IMR-90 (cell line): ENCODE results near the gene STARD8. TPM values are rescaled to one million over a fixed set of nuclear protein-coding genes. Genes with fewer than 3 reads are reported as not detected.

Experiments
- ATAC-seq: fragments of 200-7000 bp; cut with Tn5 transposase; 2 replicates; pipeline ENCODE4 v1.9.1; 2020; ENCODE audit warnings: low read depth, mild to moderate bottlenecking, moderate library complexity
- BruUV-seq: library from RNA; stranded (reverse); fragments of 400-500 nt; replicated peaks from 2 replicates; lab custom pipeline; 2021; lab: Mats Ljungman, UMichigan
- CTCF ChIA-PET: fragments of 300-600 bp; formaldehyde crosslinking; extraction: SDS; loops from one replicate; lab custom pipeline; 2021; ENCODE audit warnings: antibody characterized with exemption; lab: Yijun Ruan, JAX
- POLR2A ChIA-PET: fragments of 300-600 bp; sonication (Branson Sonifier 250); formaldehyde crosslinking; loops from one replicate; lab custom pipeline; 2022; ENCODE audit warnings: antibody characterized with exemption; ENCODE audit not compliant: unreplicated experiment; lab: Charles Lee
- DNase-seq: peaks from one replicate; pipeline ENCODE4 v3.0.0; 2013
- H2AFZ ChIP-seq: replicated peaks from 2 replicates; pipeline ENCODE3; 2013; ENCODE audit warnings: low read length, mild to moderate bottlenecking; ENCODE audit not compliant: poor library complexity
- H2AK5ac ChIP-seq: 2 replicates; pipeline ENCODE4 v1.6.1; 2013; ENCODE audit warnings: low read depth, low read length, inconsistent platforms
- H2AK9ac ChIP-seq: replicated peaks from 2 replicates; pipeline ENCODE3; 2013; ENCODE audit warnings: mild to moderate bottlenecking, low read depth, low read length, moderate library complexity; ENCODE audit not compliant: poor library complexity
- H2BK120ac ChIP-seq: 2 replicates; pipeline ENCODE4 v1.6.1; 2013; ENCODE audit warnings: low read depth, low read length, inconsistent platforms
- H2BK15ac ChIP-seq: 3 replicates; pipeline ENCODE4 v1.6.1; 2013; ENCODE audit warnings: low read depth, low read length, inconsistent platforms
- H2BK20ac ChIP-seq: 2 replicates; pipeline ENCODE4 v1.6.1; 2013; ENCODE audit warnings: low read depth, mild to moderate bottlenecking, inconsistent platforms, low read length, moderate library complexity
- H2BK5ac ChIP-seq: 2 replicates; pipeline ENCODE4 v1.6.1; 2013; ENCODE audit warnings: mild to moderate bottlenecking, low read depth, low read length, inconsistent platforms; ENCODE audit not compliant: poor library complexity, severe bottlenecking
- H3K14ac ChIP-seq: replicated peaks from 2 replicates; pipeline ENCODE4 v1.6.1; 2013; ENCODE audit warnings: low read depth, low read length, inconsistent platforms
- H3K18ac ChIP-seq: 2 replicates; pipeline ENCODE4 v1.6.1; 2013; ENCODE audit warnings: low read depth, low read length, control low read depth
- H3K23ac ChIP-seq: 2 replicates; pipeline ENCODE4 v1.6.1; 2013; ENCODE audit warnings: low read depth, low read length, inconsistent platforms
- H3K27ac ChIP-seq: 2 replicates; pipeline ENCODE4 v1.5.1; 2013; ENCODE audit warnings: mild to moderate bottlenecking, control low read depth, low read length; ENCODE audit not compliant: insufficient read depth
- H3K27me3 ChIP-seq: 2 replicates; pipeline ENCODE4 v1.6.1; 2013; ENCODE audit warnings: low read length; ENCODE audit not compliant: control insufficient read depth, insufficient read depth
- H3K36me3 ChIP-seq: 2 replicates; pipeline ENCODE4 v1.6.1; 2013; ENCODE audit warnings: low read length, mixed read lengths; ENCODE audit not compliant: control insufficient read depth, insufficient read depth
- H3K4ac ChIP-seq: 2 replicates; pipeline ENCODE4 v1.6.1; 2013; ENCODE audit warnings: low read depth, low read length, inconsistent platforms
- H3K4me1 ChIP-seq: 2 replicates; pipeline ENCODE4 v1.6.1; 2013; ENCODE audit warnings: low read length, mixed read lengths; ENCODE audit not compliant: control insufficient read depth, insufficient read depth
- H3K4me2 ChIP-seq: 2 replicates; pipeline ENCODE4 v1.6.1; 2013; ENCODE audit warnings: low read depth, mild to moderate bottlenecking, control low read depth, low read length, moderate library complexity
- H3K4me3 ChIP-seq: 2 replicates; pipeline ENCODE4 v1.5.1; 2013; ENCODE audit warnings: low read depth, mild to moderate bottlenecking, control low read depth, low read length, moderate library complexity; ENCODE audit not compliant: insufficient read depth
- H3K56ac ChIP-seq: 2 replicates; pipeline ENCODE4 v1.6.1; 2013; ENCODE audit warnings: low read length, inconsistent platforms; ENCODE audit not compliant: insufficient read depth; ENCODE audit errors: extremely low read depth
- H3K79me1 ChIP-seq, 2 experiments: 2 replicates each; pipeline ENCODE4 v1.6.1; 2013; ENCODE audit warnings: low read length in 2 of 2, inconsistent platforms in 1 of 2, low read depth in 1 of 2
- H3K9ac ChIP-seq: 2 replicates; pipeline ENCODE4 v1.6.1; 2013; ENCODE audit warnings: low read depth, low read length, control low read depth
- H3K9me1 ChIP-seq: 2 replicates; pipeline ENCODE4 v1.6.1; 2013; ENCODE audit warnings: low read length, inconsistent platforms; ENCODE audit not compliant: insufficient read depth
- H3K9me3 ChIP-seq: 2 replicates; pipeline ENCODE4 v1.6.1; 2013; ENCODE audit warnings: low read length; ENCODE audit not compliant: control insufficient read depth, insufficient read depth
- H4K20me1 ChIP-seq: 2 replicates; pipeline ENCODE4 v1.6.1; 2013; ENCODE audit warnings: low read length, inconsistent platforms; ENCODE audit not compliant: insufficient read depth
- H4K5ac ChIP-seq: 2 replicates; pipeline ENCODE4 v1.6.1; 2013; ENCODE audit warnings: mild to moderate bottlenecking, low read depth, low read length, control low read depth
- H4K8ac ChIP-seq, 2 experiments: 2 replicates each; pipeline ENCODE4 v1.6.1; 2013; ENCODE audit warnings: low read depth in 2 of 2, low read length in 2 of 2, control low read depth in 1 of 2, inconsistent platforms in 1 of 2
- H4K91ac ChIP-seq: 2 replicates; pipeline ENCODE4 v1.6.1; 2013; ENCODE audit warnings: low read depth, low read length, inconsistent platforms; ENCODE audit not compliant: insufficient read depth
- BHLHE40 ChIP-seq: fragments of 150-350 bp; IDR thresholded peaks from 2 replicates; pipeline ENCODE4 v1.6.1; 2016; ENCODE audit warnings: mild to moderate bottlenecking, low read depth, low read length
- CHD1 ChIP-seq: IDR thresholded peaks from 2 replicates; pipeline ENCODE4 v1.6.1; 2012; ENCODE audit warnings: low read depth, low read length, improper control_type of control experiment
- ELK1 ChIP-seq: fragments of 150-350 bp; IDR thresholded peaks from 2 replicates; pipeline ENCODE4 v1.6.1; 2016; ENCODE audit warnings: low read depth, mild to moderate bottlenecking, low read length, moderate library complexity, borderline replicate concordance
- FOS ChIP-seq: fragments of 150-350 bp; IDR thresholded peaks from 2 replicates; pipeline ENCODE4 v1.6.1; 2016; ENCODE audit warnings: low read depth, low read length
- MAFK ChIP-seq: IDR thresholded peaks from 2 replicates; pipeline ENCODE4 v1.6.1; 2012; ENCODE audit warnings: low read depth, low read length, improper control_type of control experiment
- MAZ ChIP-seq: IDR thresholded peaks from 2 replicates; pipeline ENCODE4 v1.6.1; 2012; ENCODE audit warnings: low read depth, mild to moderate bottlenecking, low read length, improper control_type of control experiment, moderate library complexity, borderline replicate concordance
- MXI1 ChIP-seq: IDR thresholded peaks from 2 replicates; pipeline ENCODE4 v1.6.1; 2012; ENCODE audit warnings: low read depth, mild to moderate bottlenecking, low read length, moderate library complexity, borderline replicate concordance
- NFE2L2 ChIP-seq: fragments of 150-350 bp; IDR thresholded peaks from 2 replicates; pipeline ENCODE4 v1.6.1; 2016; ENCODE audit warnings: low read depth, mild to moderate bottlenecking, low read length
- POLR2A ChIP-seq: IDR thresholded peaks from 2 replicates; pipeline ENCODE4 v1.6.1; 2012; ENCODE audit warnings: mild to moderate bottlenecking, low read depth, low read length
- RAD21 ChIP-seq: IDR thresholded peaks from 2 replicates; pipeline ENCODE4 v1.6.1; 2012; ENCODE audit warnings: low read length, improper control_type of control experiment
- RCOR1 ChIP-seq: IDR thresholded peaks from 2 replicates; pipeline ENCODE4 v1.6.1; 2012; ENCODE audit warnings: mild to moderate bottlenecking, low read length, improper control_type of control experiment; ENCODE audit not compliant: insufficient replicate concordance
- RFX5 ChIP-seq: IDR thresholded peaks from 2 replicates; pipeline ENCODE4 v1.8.0; 2012; ENCODE audit warnings: low read depth, mild to moderate bottlenecking, low read length, moderate library complexity
- SMC3 ChIP-seq: fragments of 150-350 bp; IDR thresholded peaks from 2 replicates; pipeline ENCODE4 v1.6.1; 2016; ENCODE audit warnings: low read depth, mild to moderate bottlenecking, antibody characterized with exemption, low read length, moderate library complexity
- WGBS, 2 experiments: methylation state at CpG; one replicate each; pipeline versions ENCODE4 v1.1.5 to v1.1.7; 2013; ENCODE audit warnings: missing lambda C conversion rate in 2 of 2; ENCODE audit not compliant: insufficient read length in 1 of 2; ENCODE audit errors: extremely low coverage in 2 of 2; 5-methylcytosine and 5-hydroxymethylcytosine counted together
- dilution Hi-C: fragments of 300-500 bp; cut with HindIII; formaldehyde crosslinking; loops from one replicate; pipeline ENCODE4 v1.14.3; 2018; ENCODE audit warnings: low sequenced_read_pairs; ENCODE audit not compliant: unreplicated experiment
- in situ Hi-C: fragments of 300-500 bp; cut with MboI; formaldehyde crosslinking; loops from 3 replicates; pipeline ENCODE4 v1.14.3; 2019; ENCODE audit warnings: low sequenced_read_pairs, inconsistent platforms, mixed read lengths
- intact Hi-C: fragments of 100-400 bp; cut with micrococcal nuclease; formaldehyde crosslinking; loops from 2 replicates; pipeline ENCODE4 v1.10.0; 2022
- polyA plus RNA-seq, 3 experiments: library from polyadenylated mRNA; depleted of rRNA; stranded (reverse); fragments of >200 nt; gene quantifications; 2 replicates each; pipeline ENCODE4 v1.2.3, GENCODE V29; 2012; ENCODE audit warnings: low replicate concordance in 1 of 3
- total RNA-seq: library from RNA; depleted of rRNA; stranded (reverse); fragments of >200 nt; gene quantifications from 2 replicates; pipeline ENCODE4 v1.2.3, GENCODE V29; 2012

Gene STARD8
- total and polyA plus RNA-seq, 2 of the 4 experiments (the other 2 are of a cell fraction) = 1.6 to 2.3 TPM

GRCh38 chrX:68757331-68757730 is 109.9 kb downstream of the STARD8 start:
- Histone ChIP-seq H3K18ac (no peak overlapping the region), H3K79me1 (no peaks in the 10 kb centered on the region), H3K56ac (no peak overlapping the region), H3K27ac (no peak overlapping the region), H2BK20ac (no peak overlapping the region), H3K9me1 (no peaks in the 10 kb centered on the region), H4K5ac (no peak overlapping the region), H3K27me3 (peaks cover 43% of the 10 kb centered on the region), H2AFZ (no peak overlapping the region), H3K4me3 (no peak overlapping the region), H4K91ac (no peak overlapping the region), H3K4ac (no peak overlapping the region), H3K9ac (no peak overlapping the region), H2AK9ac (no peak overlapping the region), H4K20me1 (no peaks in the 10 kb centered on the region), H2BK15ac (no peak overlapping the region), H3K36me3 (no peaks in the 10 kb centered on the region), H3K23ac (no peak overlapping the region), H3K9me3 (peaks cover 4% of the 10 kb centered on the region), H2BK5ac (no peak overlapping the region), H2BK120ac (no peak overlapping the region), H3K4me1 (no peaks in the 10 kb centered on the region), H3K14ac (no peak overlapping the region), H2AK5ac (no peak overlapping the region), H3K4me2 (no peak overlapping the region), H4K8ac (no peak overlapping the region)
- WGBS, 2 experiments = no CpG with 5 or more reads among the region's 4 CpGs
- ChIA-PET CTCF (no interaction called here), POLR2A (no interaction called here)
- dilution Hi-C loops = no loop called here
- in situ Hi-C loops = no loop called here
- intact Hi-C loops = no loop called here
- ATAC-seq (no peak), DNase-seq (no peak)
- TF ChIP-seq BHLHE40 (no peak), MXI1 (no peak), MAZ (no peak), NFE2L2 (no peak), RFX5 (no peak), FOS (no peak), POLR2A (no peak), RAD21 (no peak), SMC3 (no peak), RCOR1 (no peak), CHD1 (no peak), MAFK (no peak), ELK1 (no peak)
- no TSS peak for BruUV-seq
